PC-3 (cell line): ENCODE data around the gene CIAO3.

ENCODE experiments used
- CTCF ChIP-seq: fragments of 300-600 bp; sonication (generic); conservative IDR thresholded peaks from 2 replicates; pipeline ENCODE4 v1.5.1; 2017; ENCODE audit warnings: antibody characterized with exemption, low read depth, mild to moderate bottlenecking, low read length
- EZH2phosphoT487 ChIP-seq: fragments of 300-600 bp; sonication (generic); IDR thresholded peaks from 2 replicates; pipeline ENCODE4 v1.6.1; 2018; ENCODE audit warnings: mild to moderate bottlenecking, antibody characterized with exemption, low read length, borderline replicate concordance

GRCh38 chr16:774086-775001, 33.5 kb upstream of the CIAO3 start:
- TF ChIP-seq CTCF (no peak), EZH2phosphoT487 (no peak)
